HL-60 (cell line): ENCODE data around the gene KLK12.

Experiments
- DNase-seq, 2 experiments: peaks; one replicate each; pipeline ENCODE4 v3.0.0-alpha.2; 2010 to 2020; ENCODE audit warnings: low read depth in 1 of 2, low spot score in 1 of 2
- H3K27ac ChIP-seq: fragments of 250-450 bp; sonication (Bioruptor Pico); replicated peaks from 2 replicates; pipeline ENCODE4 v1.5.1; 2020; ENCODE audit warnings: mild to moderate bottlenecking, moderate library complexity
- H3K27me3 ChIP-seq: fragments of 250-450 bp; sonication (Bioruptor Pico); 2 replicates; pipeline ENCODE4 v1.5.1; 2021; ENCODE audit warnings: mild to moderate bottlenecking, moderate library complexity; ENCODE audit not compliant: insufficient read depth, poor library complexity, severe bottlenecking
- H3K4me3 ChIP-seq: replicated peaks from 2 replicates; pipeline ENCODE4 v1.5.1; 2011; ENCODE audit warnings: mild to moderate bottlenecking, control low read depth, low read length; ENCODE audit not compliant: insufficient read depth
- CTCF ChIP-seq: IDR thresholded peaks from one replicate; pipeline ENCODE4 v1.5.1; 2011; ENCODE audit warnings: low read length, control low read depth, inconsistent platforms; ENCODE audit not compliant: insufficient read depth
- GABPA ChIP-seq: IDR thresholded peaks from 2 replicates; pipeline ENCODE4 v1.6.1; 2012; ENCODE audit warnings: low read depth
- POLR2AphosphoS5 ChIP-seq: IDR thresholded peaks from 2 replicates; pipeline ENCODE4 v1.6.1; 2012; ENCODE audit warnings: low read depth
- SPI1 ChIP-seq: IDR thresholded peaks from 2 replicates; pipeline ENCODE4 v1.6.1; 2012; ENCODE audit warnings: low read depth, mild to moderate bottlenecking, borderline replicate concordance
- TF ChIP-seq, protein P1 (sequence below): IDR thresholded peaks from 2 replicates; pipeline ENCODE4 v1.6.1; 2012; ENCODE audit warnings: low read depth; ENCODE audit not compliant: insufficient replicate concordance

The KLK12 gene

GRCh38 chr19:51018745-51019543 lies 15.9 kb downstream of the KLK12 start:
- no peak for DNase-seq
- no peak overlapping the region for H3K27ac ChIP-seq
- TF ChIP-seq SPI1: no peak
- no peak for TF ChIP-seq POLR2AphosphoS5
- TF ChIP-seq, protein P1, sequence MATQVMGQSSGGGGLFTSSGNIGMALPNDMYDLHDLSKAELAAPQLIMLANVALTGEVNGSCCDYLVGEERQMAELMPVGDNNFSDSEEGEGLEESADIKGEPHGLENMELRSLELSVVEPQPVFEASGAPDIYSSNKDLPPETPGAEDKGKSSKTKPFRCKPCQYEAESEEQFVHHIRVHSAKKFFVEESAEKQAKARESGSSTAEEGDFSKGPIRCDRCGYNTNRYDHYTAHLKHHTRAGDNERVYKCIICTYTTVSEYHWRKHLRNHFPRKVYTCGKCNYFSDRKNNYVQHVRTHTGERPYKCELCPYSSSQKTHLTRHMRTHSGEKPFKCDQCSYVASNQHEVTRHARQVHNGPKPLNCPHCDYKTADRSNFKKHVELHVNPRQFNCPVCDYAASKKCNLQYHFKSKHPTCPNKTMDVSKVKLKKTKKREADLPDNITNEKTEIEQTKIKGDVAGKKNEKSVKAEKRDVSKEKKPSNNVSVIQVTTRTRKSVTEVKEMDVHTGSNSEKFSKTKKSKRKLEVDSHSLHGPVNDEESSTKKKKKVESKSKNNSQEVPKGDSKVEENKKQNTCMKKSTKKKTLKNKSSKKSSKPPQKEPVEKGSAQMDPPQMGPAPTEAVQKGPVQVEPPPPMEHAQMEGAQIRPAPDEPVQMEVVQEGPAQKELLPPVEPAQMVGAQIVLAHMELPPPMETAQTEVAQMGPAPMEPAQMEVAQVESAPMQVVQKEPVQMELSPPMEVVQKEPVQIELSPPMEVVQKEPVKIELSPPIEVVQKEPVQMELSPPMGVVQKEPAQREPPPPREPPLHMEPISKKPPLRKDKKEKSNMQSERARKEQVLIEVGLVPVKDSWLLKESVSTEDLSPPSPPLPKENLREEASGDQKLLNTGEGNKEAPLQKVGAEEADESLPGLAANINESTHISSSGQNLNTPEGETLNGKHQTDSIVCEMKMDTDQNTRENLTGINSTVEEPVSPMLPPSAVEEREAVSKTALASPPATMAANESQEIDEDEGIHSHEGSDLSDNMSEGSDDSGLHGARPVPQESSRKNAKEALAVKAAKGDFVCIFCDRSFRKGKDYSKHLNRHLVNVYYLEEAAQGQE: no peak
- no peak for TF ChIP-seq CTCF
- TF ChIP-seq GABPA: no peak
- no peak overlapping the region for H3K4me3 ChIP-seq
- peaks cover 35% of the 10 kb centered on the region for H3K27me3 ChIP-seq

DNA sequence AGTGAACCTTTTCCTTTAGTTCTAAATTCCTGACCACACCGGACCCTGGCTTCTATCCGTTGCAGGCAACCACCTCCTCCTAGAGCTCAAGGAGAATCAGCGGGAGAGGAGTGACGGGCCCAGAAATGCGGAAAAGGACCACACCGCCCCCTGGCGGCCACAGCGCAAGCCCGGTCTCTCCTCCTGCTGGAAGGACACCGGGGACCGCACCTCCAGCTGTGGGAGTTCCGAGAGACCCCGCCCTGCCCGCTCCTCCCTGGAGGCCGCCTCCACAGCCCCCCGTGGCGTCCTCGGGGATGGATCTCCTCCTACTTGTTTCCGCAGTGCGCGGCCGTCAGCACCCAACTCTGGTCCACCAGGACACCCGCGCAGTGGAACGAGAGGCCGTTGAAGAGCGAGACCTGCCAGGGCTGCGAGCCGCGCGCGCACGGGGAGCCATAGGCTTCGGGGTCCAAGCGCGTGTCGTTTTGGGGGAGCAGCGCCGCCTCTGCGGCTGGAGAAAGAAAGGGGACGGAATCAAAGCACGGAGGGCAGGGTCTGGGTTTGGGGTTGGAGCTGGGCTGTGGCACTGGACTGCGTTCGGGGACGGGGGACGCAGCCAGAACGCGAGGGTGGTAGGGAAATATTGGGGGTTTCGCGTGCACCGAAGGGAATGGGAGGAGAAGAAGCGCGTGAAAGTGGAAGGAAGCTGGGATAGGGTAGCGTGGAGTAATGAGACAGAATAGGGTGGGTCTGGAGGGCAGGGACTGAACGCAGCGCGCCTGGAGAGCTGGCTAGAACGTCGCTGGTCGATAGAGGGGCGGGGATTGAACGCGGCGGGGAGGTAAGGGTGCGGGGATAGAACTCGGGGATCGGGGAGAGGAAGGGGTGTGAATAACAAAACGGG lies 17.8 kb downstream of the KLK12 start:
- DNase-seq: peak in 1 of 2 experiments; percentile 55
- Histone ChIP-seq H3K27ac (no peak overlapping the region), H3K27me3 (peaks cover 35% of the 10 kb centered on the region), H3K4me3 (no peak overlapping the region)
- TF ChIP-seq GABPA (no peak), CTCF (peak; percentile 78)

- DNase-seq: no peak
- Histone ChIP-seq H3K27me3 (peaks cover 35% of the 10 kb centered on the region), H3K27ac (no peak overlapping the region), H3K4me3 (no peak overlapping the region)
- TF ChIP-seq POLR2AphosphoS5 (no peak), GABPA (no peak), CTCF (no peak), SPI1 (no peak)
- TF ChIP-seq, protein P1: no peak
These were observed 19.0 kb downstream of the KLK12 start for GRCh38 chr19:51015691-51016267.
